ENCODE results near the gene CCR9. TPM values are rescaled to one million over a fixed set of nuclear protein-coding genes. Genes with fewer than 3 reads are reported as not detected.

CCR9 gene
- total and polyA plus RNA-seq, 2 experiments from 2014 or later = not detected

GRCh38 chr3:45908761-45909160 lies 22.4 kb downstream of the CCR9 start:
- Histone ChIP-seq H3F3A (replicated peaks; ENCODE audit: low read depth) (no peaks in the 10 kb centered on the region), H4K20me1 (replicated peaks; ENCODE audit: insufficient read depth) (no peaks in the 10 kb centered on the region), H2AFZ (no peak overlapping the region), H3K4me3 (no peak overlapping the region), H3K36me3 (ENCODE audit: insufficient read depth) (no peaks in the 10 kb centered on the region), H3K9me2 (ENCODE audit: insufficient read depth) (peaks cover 6% of the 10 kb centered on the region; the same call in 1 of the 2 replicates), H3K79me2 (replicated peaks; ENCODE audit: insufficient read depth) (no peaks in the 10 kb centered on the region), H3K4me2 (no peak overlapping the region), H3K27me3 (ENCODE audit: insufficient read depth) (no peaks in the 10 kb centered on the region), H3K27ac (ENCODE audit: low read depth) (no peak overlapping the region), H3K4me1 (ENCODE audit: insufficient read depth) (no peaks in the 10 kb centered on the region)
- no peak for DNase-seq (ENCODE audit: low spot score)
- no peaks in the 10 kb centered on the region for H3K4me1 Mint-ChIP-seq
- no peak overlapping the region for H3K27ac Mint-ChIP-seq
- H3K36me3 Mint-ChIP-seq (ENCODE audit: low read depth) = no peaks in the 10 kb centered on the region
- TF ChIP-seq ZNF114 (CRISPR knock-in tag; IDR thresholded peaks at IDR 0.05) (no peak), CREB1 (CRISPR knock-in tag; IDR thresholded peaks at IDR 0.05; ENCODE audit: low read depth) (no peak), REST (IDR thresholded peaks at IDR 0.05; ENCODE audit: unreplicated experiment) (no peak), JUNB (IDR thresholded peaks at IDR 0.05; ENCODE audit: unreplicated experiment) (no peak), ZNF331 (CRISPR knock-in tag; IDR thresholded peaks at IDR 0.05; ENCODE audit: low read depth) (no peak), EZH2 (IDR thresholded peaks at IDR 0.05; ENCODE audit: low read depth, unreplicated experiment) (no peak), POLR2AphosphoS5 (IDR thresholded peaks at IDR 0.05; ENCODE audit: low read depth) (no peak), NANOG (IDR thresholded peaks at IDR 0.05; ENCODE audit: borderline replicate concordance) (no peak), STAT1 (IDR thresholded peaks at IDR 0.05; ENCODE audit: unreplicated experiment) (no peak), CTCF (conservative IDR thresholded peaks at IDR 0.05; ENCODE audit: low read depth in 2 of 2) (no peak), EZH2phosphoT487 (IDR thresholded peaks at IDR 0.05; ENCODE audit: unreplicated experiment) (no peak)
- TF ChIP-seq, protein P1, sequence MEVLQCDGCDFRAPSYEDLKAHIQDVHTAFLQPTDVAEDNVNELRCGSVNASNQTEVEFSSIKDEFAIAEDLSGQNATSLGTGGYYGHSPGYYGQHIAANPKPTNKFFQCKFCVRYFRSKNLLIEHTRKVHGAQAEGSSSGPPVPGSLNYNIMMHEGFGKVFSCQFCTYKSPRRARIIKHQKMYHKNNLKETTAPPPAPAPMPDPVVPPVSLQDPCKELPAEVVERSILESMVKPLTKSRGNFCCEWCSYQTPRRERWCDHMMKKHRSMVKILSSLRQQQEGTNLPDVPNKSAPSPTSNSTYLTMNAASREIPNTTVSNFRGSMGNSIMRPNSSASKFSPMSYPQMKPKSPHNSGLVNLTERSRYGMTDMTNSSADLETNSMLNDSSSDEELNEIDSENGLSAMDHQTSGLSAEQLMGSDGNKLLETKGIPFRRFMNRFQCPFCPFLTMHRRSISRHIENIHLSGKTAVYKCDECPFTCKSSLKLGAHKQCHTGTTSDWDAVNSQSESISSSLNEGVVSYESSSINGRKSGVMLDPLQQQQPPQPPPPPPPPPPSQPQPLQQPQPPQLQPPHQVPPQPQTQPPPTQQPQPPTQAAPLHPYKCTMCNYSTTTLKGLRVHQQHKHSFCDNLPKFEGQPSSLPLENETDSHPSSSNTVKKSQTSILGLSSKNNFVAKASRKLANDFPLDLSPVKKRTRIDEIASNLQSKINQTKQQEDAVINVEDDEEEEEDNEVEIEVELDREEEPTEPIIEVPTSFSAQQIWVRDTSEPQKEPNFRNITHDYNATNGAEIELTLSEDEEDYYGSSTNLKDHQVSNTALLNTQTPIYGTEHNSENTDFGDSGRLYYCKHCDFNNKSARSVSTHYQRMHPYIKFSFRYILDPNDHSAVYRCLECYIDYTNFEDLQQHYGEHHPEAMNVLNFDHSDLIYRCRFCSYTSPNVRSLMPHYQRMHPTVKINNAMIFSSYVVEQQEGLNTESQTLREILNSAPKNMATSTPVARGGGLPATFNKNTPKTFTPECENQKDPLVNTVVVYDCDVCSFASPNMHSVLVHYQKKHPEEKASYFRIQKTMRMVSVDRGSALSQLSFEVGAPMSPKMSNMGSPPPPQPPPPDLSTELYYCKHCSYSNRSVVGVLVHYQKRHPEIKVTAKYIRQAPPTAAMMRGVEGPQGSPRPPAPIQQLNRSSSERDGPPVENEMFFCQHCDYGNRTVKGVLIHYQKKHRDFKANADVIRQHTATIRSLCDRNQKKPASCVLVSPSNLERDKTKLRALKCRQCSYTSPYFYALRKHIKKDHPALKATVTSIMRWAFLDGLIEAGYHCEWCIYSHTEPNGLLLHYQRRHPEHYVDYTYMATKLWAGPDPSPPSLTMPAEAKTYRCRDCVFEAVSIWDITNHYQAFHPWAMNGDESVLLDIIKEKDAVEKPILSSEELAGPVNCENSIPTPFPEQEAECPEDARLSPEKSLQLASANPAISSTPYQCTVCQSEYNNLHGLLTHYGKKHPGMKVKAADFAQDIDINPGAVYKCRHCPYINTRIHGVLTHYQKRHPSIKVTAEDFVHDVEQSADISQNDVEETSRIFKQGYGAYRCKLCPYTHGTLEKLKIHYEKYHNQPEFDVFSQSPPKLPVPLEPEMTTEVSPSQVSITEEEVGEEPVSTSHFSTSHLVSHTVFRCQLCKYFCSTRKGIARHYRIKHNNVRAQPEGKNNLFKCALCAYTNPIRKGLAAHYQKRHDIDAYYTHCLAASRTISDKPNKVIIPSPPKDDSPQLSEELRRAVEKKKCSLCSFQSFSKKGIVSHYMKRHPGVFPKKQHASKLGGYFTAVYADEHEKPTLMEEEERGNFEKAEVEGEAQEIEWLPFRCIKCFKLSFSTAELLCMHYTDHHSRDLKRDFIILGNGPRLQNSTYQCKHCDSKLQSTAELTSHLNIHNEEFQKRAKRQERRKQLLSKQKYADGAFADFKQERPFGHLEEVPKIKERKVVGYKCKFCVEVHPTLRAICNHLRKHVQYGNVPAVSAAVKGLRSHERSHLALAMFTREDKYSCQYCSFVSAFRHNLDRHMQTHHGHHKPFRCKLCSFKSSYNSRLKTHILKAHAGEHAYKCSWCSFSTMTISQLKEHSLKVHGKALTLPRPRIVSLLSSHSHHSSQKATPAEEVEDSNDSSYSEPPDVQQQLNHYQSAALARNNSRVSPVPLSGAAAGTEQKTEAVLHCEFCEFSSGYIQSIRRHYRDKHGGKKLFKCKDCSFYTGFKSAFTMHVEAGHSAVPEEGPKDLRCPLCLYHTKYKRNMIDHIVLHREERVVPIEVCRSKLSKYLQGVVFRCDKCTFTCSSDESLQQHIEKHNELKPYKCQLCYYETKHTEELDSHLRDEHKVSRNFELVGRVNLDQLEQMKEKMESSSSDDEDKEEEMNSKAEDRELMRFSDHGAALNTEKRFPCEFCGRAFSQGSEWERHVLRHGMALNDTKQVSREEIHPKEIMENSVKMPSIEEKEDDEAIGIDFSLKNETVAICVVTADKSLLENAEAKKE (CRISPR knock-in tag; IDR thresholded peaks at IDR 0.05) = no peak
- TF ChIP-seq, protein P2, sequence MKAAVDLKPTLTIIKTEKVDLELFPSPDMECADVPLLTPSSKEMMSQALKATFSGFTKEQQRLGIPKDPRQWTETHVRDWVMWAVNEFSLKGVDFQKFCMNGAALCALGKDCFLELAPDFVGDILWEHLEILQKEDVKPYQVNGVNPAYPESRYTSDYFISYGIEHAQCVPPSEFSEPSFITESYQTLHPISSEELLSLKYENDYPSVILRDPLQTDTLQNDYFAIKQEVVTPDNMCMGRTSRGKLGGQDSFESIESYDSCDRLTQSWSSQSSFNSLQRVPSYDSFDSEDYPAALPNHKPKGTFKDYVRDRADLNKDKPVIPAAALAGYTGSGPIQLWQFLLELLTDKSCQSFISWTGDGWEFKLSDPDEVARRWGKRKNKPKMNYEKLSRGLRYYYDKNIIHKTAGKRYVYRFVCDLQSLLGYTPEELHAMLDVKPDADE (IDR thresholded peaks at IDR 0.05) = no peak
- H3K9me3 Mint-ChIP-seq = no peaks in the 10 kb centered on the region
- peaks cover 9% of the 10 kb centered on the region for H3K27me3 Mint-ChIP-seq (ENCODE audit: insufficient read depth, low read depth, poor library complexity)
- H3K4me3 Mint-ChIP-seq = no peak overlapping the region
- ATAC-seq = no peak

Data from GM23338 (cell line).